GM12892 (cell line): Measurements from ENCODE around the gene GDNF.

Source experiments
- POLR2A ChIP-seq: IDR thresholded peaks from 2 replicates; pipeline ENCODE4 v1.6.1; 2011; ENCODE audit warnings: low read depth, low read length, control low read depth
- POLR2AphosphoS5 ChIP-seq: IDR thresholded peaks from 2 replicates; pipeline ENCODE4 v1.6.1; 2011; ENCODE audit warnings: low read depth, low read length, control low read depth

DNA sequence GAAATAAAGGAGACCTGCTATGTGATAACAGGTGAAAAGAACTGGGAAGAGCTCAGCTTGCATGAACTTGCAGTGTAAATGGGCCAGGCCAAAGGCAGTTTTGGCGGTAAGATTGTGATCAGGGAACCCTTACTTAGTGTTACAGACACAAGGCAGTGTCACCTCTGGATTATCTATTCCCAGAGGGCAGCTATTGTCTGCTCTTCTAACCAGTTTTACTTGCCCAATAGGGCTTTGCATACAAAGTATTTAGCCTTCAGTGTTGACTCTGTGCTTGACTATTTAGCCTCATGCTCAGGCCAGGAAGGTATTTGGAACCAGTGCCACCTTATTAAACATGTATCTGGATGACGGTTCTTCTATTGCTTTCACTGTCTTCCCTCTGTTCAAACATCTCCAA, 38.3 kb downstream of the GDNF start:
- TF ChIP-seq POLR2A = no peak
- no peak for TF ChIP-seq POLR2AphosphoS5
